Esophagus muscularis mucosa (tissue), 4 donors: ENCODE results near the gene USP13. TPM values are rescaled to one million over a fixed set of nuclear protein-coding genes. Genes with fewer than 3 reads are reported as not detected.

Source experiments
- DNase-seq: peaks from one replicate; pipeline ENCODE4 v3.0.0-alpha.2; 2017; ENCODE audit errors: extremely low spot score
- H3K27ac ChIP-seq, 4 donors: fragments of 200-600 bp; sonication (generic); replicated peaks in 1 of 4; 1 replicate in 3 of 4; 2 replicates in 1 of 4; pipeline ENCODE4 v1.5.1; 2016 to 2019; ENCODE audit warnings: mild to moderate bottlenecking in 1 of 4
- H3K27me3 ChIP-seq, 4 donors: fragments of 200-600 bp; sonication (generic); one replicate each; pipeline versions ENCODE4 v1.5.1 to v1.6.0; 2016 to 2019
- H3K36me3 ChIP-seq, 4 donors: fragments of 200-600 bp; sonication (generic); one replicate each; pipeline ENCODE4 v1.5.1; 2016 to 2019
- H3K4me1 ChIP-seq, 4 donors: fragments of 200-600 bp; sonication (generic); one replicate each; pipeline ENCODE4 v1.5.1; 2016 to 2019
- H3K4me3 ChIP-seq, 4 donors: fragments of 200-600 bp; sonication (generic); 1 replicate in 2 of 4; 2 replicates in 2 of 4; pipeline ENCODE4 v1.5.1; 2016 to 2019; ENCODE audit warnings: mild to moderate bottlenecking in 4 of 4, moderate library complexity in 1 of 4
- H3K9me3 ChIP-seq, 4 donors: fragments of 200-600 bp; sonication (generic); 1 replicate in 3 of 4; 2 replicates in 1 of 4; pipeline ENCODE4 v1.5.1; 2016 to 2019
- CTCF ChIP-seq, 3 experiments: fragments of 200-600 bp in 2 of 3; fragments of 450-650 bp in 1 of 3; sonication (generic) in 2 of 3; IDR thresholded peaks; one replicate each; pipeline ENCODE4 v1.5.1; 2017 to 2019; ENCODE audit warnings: antibody characterized with exemption in 3 of 3, mild to moderate bottlenecking in 2 of 3, moderate library complexity in 1 of 3
- EP300 ChIP-seq: sonication (generic); formaldehyde crosslinking; IDR thresholded peaks from one replicate; pipeline ENCODE4 v1.6.1; 2017; ENCODE audit warnings: antibody characterized with exemption
- POLR2A ChIP-seq: fragments of 450-650 bp; IDR thresholded peaks from one replicate; pipeline ENCODE4 v1.6.1; 2017; ENCODE audit warnings: antibody characterized with exemption, moderate library complexity, mild to moderate bottlenecking, low read depth
- POLR2AphosphoS5 ChIP-seq, 2 donors: sonication (generic); formaldehyde crosslinking; IDR thresholded peaks; one replicate each; pipeline ENCODE4 v1.6.1; 2017; ENCODE audit warnings: antibody characterized with exemption in 2 of 2
- WGBS: methylation state at CpG from one replicate; pipeline ENCODE4 v1.1.5; 2018; 5-methylcytosine and 5-hydroxymethylcytosine counted together
- intact Hi-C: fragments of 100-400 bp; cut with DNase I; formaldehyde crosslinking; loops from one replicate; pipeline ENCODE4 v1.15.1; 2023
- total RNA-seq, 4 donors: library from RNA; depleted of rRNA; stranded (reverse); fragments of >200 nt; gene quantifications; one replicate each; pipeline versions ENCODE4 v1.1.0 to v1.2.1, GENCODE V29; 2016

Gene USP13
- total RNA-seq, 4 donors from 2014 or later: 8.7 to 15.1 (median 11.9) TPM

- WGBS: 81% methylated on average over 1 of the region's 1 CpG
- no peaks in the 10 kb centered on the region for H3K36me3 ChIP-seq
- H3K27ac ChIP-seq: no peak overlapping the region
- H3K9me3 ChIP-seq: no peaks in the 10 kb centered on the region
- H3K4me1 ChIP-seq: no peaks in the 10 kb centered on the region
- H3K27me3 ChIP-seq: no peaks in the 10 kb centered on the region
- TF ChIP-seq POLR2A (no peak), CTCF (IDR thresholded peaks at IDR 0.05) (no peak), EP300 (no peak), POLR2AphosphoS5 (IDR thresholded peaks at IDR 0.05) (no peak)
- no peak for DNase-seq
- intact Hi-C loops: no loop called here
- no peak overlapping the region for H3K4me3 ChIP-seq
Measured at GRCh38 chr3:179797192-179797591, 144.4 kb downstream of the USP13 start.

- no peaks in the 10 kb centered on the region for H3K4me1 ChIP-seq
- TF ChIP-seq EP300 (no peak), POLR2A (no peak), POLR2AphosphoS5 (IDR thresholded peaks at IDR 0.05) (no peak), CTCF (IDR thresholded peaks at IDR 0.05) (no peak)
- no peak overlapping the region for H3K27ac ChIP-seq
Measured at GRCh38 chr3:179801263-179801662, 148.4 kb downstream of the USP13 start.

GRCh38 chr3:179801856-179802255, 149.0 kb downstream of the USP13 start:
- DNase-seq: no peak
- intact Hi-C loops: no loop called here
- 87% methylated on average over 4 of the region's 4 CpGs for WGBS
- Histone ChIP-seq H3K9me3 (no peaks in the 10 kb centered on the region), H3K27ac (no peak overlapping the region), H3K36me3 (no peaks in the 10 kb centered on the region), H3K27me3 (no peaks in the 10 kb centered on the region), H3K4me3 (no peak overlapping the region), H3K4me1 (no peaks in the 10 kb centered on the region)
- TF ChIP-seq EP300 (no peak), POLR2A (no peak), POLR2AphosphoS5 (IDR thresholded peaks at IDR 0.05) (no peak), CTCF (IDR thresholded peaks at IDR 0.05) (no peak)

More at GRCh38 chr3:179801263-179801662, 148.4 kb downstream of the USP13 start:
- DNase-seq: no peak
- intact Hi-C loops: no loop called here
- H3K36me3 ChIP-seq: no peaks in the 10 kb centered on the region
- no peaks in the 10 kb centered on the region for H3K9me3 ChIP-seq
- H3K27me3 ChIP-seq: no peaks in the 10 kb centered on the region
- no peak overlapping the region for H3K4me3 ChIP-seq

GRCh38 chr3:179806177-179806576, 153.3 kb downstream of the USP13 start:
- WGBS: 71% methylated on average over 5 of the region's 5 CpGs
- no peak for DNase-seq
- intact Hi-C loops: no loop called here
- Histone ChIP-seq H3K4me3 (no peak overlapping the region), H3K27me3 (no peaks in the 10 kb centered on the region), H3K36me3 (no peaks in the 10 kb centered on the region), H3K9me3 (no peaks in the 10 kb centered on the region), H3K27ac (no peak overlapping the region), H3K4me1 (no peaks in the 10 kb centered on the region)
- no peak for TF ChIP-seq POLR2A
- no peak for TF ChIP-seq CTCF (IDR thresholded peaks at IDR 0.05)
- no peak for TF ChIP-seq EP300
- TF ChIP-seq POLR2AphosphoS5 (IDR thresholded peaks at IDR 0.05): no peak

- WGBS: 96% methylated on average over 14 of the region's 14 CpGs
- Histone ChIP-seq H3K4me3 (no peak overlapping the region), H3K27me3 (no peaks in the 10 kb centered on the region), H3K4me1 (no peaks in the 10 kb centered on the region), H3K27ac (no peak overlapping the region), H3K9me3 (no peaks in the 10 kb centered on the region), H3K36me3 (no peaks in the 10 kb centered on the region)
- intact Hi-C loops: no loop called here
- DNase-seq: no peak
- no peak for TF ChIP-seq CTCF (IDR thresholded peaks at IDR 0.05)
- no peak for TF ChIP-seq EP300
- no peak for TF ChIP-seq POLR2A
- no peak for TF ChIP-seq POLR2AphosphoS5 (IDR thresholded peaks at IDR 0.05)
Measured at GRCh38 chr3:179807588-179807987, 154.7 kb downstream of the USP13 start.
